Measurements from ENCODE around the gene CCDC7.
"Not testable (repeated sequence)": the region's sequence is repeated elsewhere in the genome, so short reads cannot be mapped to it uniquely, and the experiment has no call there.

The CCDC7 gene

DNA sequence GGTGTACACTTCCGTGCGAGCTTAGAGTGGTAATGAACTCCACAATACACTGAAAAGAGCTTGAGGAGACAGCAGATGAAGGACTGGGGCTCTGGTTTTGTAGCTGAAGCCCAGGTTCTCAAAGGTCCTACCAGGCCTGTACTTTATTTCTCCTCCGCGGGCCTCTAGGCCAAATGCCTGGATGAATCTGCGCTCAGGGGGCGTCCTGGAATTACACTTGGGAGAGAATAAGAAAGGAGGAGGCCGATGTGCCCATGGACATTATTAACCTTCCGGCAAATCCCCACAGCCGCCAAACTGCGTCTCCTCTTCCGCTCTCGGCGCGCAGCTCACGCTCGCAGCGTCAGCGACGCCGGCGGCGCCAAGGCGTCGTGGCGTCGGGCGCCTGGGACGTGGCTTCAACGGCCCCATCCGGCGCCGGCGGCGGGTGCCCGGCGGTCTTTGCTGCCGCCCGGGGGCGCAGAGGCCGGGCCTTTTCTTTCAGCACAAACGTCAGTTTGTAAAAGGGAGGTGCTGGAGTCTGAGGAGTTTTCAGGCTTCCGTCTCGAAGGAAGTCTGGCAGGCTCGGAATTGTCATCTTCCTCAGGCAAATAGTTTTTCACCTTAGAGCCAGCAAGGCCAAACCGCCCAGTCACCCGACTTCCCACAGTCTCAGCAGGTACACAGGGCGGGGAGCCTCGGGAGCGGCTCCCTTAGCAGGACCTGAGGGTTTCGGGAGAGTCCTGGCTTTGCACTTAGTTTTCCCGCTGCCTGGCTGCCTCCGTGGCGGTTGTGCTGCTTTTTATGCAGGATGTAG lies at the start of gene CCDC7:
Gene CCDC7, plus strand, starts transcription at position 401 of the 796 bp plus-strand sequence. CDS start 5,503 bp downstream, outside the sequence.
- DNase-seq, result peak; percentile 17

GRCh38 chr10:32397163-32397562 lies 48.8 kb upstream of the CCDC7 start:
- not testable (repeated sequence) for DNase-seq

DNA sequence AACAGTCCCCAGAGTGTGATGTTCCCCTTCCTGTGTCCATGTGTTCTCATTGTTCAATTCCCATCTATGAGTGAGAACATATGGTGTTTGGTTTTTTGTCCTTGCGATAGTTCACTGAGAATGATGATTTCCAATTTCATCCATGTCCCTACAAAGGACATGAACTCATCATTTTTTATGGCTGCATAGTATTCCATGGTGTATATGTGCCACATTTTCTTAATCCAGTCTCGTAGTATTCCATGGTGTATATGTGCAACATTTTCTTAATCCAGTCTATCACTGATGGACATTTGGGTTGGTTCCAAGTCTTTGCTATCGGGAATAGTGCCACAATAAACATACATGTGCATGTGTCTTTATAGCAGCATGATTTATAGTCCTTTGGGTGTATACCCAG lies 46.2 kb upstream of the CCDC7 start:
- not testable (repeated sequence) for DNase-seq

GRCh38 chr10:32400961-32401360 lies 45.0 kb upstream of the CCDC7 start:
- no peak for DNase-seq

GRCh38 chr10:32402499-32402898 lies 43.4 kb upstream of the CCDC7 start:
- no peak for DNase-seq

DNA sequence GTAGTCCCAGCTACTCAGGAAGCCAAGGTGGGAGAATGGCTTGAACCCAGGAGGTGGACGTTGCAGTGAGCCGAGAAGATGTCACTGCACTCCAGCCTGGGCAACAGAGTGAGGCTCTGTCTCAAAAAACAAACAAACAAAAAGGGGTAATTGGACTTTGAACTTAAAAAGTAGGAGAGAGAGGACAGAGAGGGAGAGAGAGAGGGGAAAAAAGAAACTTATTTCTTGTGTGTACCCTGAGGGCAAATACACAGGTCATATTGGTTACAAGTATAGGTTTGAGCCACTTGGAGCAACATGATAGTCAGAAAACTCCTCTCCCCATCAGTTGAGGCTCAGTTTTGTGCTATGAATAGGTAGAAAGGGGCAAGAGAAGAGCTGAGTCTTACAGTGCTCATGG lies 42.8 kb upstream of the CCDC7 start:
- no peak for DNase-seq

DNA sequence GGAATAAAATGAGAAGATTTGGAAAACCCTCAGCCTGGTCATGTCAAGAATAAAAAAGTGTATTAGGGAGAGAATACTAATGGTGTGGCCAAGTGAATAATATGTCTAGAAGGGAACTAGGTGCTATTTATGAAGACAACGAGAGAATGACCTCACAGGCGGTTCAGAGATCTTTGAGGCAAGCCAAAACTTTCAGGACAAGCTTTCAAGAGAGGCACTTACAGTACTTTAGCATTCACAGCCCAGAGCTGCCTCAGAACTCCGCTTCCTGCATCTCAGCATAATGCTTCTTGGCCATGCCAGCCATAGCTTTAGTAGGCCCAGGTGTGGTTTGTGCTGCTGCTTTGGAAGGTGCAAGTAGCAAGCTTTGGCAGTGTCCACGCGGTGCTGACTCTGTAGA lies 37.2 kb upstream of the CCDC7 start:
- no peak for DNase-seq

DNA sequence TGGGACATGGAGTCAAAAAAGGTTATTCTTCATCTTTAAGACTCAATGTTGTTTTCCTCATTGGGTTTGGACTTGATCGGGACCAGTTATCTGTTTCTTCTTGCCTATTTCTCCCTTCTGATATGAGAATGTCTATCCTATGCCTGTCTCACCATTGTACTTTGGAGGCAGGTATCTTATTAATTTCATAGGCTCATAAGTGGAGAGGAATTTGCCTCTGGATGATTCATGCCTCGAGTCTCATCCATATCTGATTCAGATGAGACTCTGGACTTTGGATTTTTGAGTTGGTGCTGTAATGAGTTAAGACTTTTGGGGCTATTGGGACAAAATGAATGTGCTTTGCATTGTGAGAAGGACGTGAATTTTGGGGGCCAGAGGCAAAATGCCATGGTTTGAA lies 36.2 kb upstream of the CCDC7 start:
- DNase-seq, result no peak

DNA sequence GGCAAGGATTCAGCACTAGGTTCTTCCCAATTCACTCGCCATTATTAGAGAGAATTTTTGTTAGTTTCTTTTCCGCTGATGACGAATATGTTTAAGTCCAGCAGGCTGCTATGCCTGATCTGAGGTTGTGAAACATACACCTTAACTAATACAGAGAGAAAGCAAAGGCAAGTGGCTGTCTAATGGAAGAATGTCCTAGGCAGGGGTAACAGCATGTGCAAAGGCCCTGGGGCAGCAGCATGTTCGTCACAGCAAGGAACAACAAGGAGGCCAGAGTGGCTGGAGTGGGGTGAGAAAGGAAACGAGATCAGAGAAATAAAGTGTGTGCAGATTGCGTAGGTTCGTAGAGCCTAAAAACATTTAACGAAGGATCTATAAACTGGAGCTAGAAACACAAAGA lies 35.4 kb upstream of the CCDC7 start:
- no peak for DNase-seq

- DNase-seq, result no peak
Observed at GRCh38 chr10:32411797-32412498, 34.0 kb upstream of the CCDC7 start.

GRCh38 chr10:32412499-32412853 lies 33.5 kb upstream of the CCDC7 start:
- DNase-seq, result no peak

DNA sequence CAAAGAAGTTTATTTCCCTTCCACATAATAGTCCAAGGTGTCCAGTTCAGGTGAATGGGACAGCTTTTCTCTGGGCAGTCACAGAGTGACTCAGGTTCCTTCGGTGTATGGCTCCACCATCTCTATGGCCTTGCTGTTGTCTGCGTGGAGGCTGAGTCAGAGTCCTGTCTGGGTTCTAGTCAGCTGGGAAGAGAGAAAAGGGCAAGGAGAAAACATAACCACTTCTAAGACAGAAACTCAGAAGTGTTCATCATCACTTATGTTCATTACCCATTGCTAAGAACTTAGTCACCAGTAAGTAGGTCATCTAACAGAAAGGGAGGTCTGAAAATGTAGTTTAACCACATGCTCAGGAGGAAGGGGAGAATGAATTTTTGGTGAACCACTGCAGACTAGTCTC lies 32.4 kb upstream of the CCDC7 start:
- DNase-seq, result no peak

DNA sequence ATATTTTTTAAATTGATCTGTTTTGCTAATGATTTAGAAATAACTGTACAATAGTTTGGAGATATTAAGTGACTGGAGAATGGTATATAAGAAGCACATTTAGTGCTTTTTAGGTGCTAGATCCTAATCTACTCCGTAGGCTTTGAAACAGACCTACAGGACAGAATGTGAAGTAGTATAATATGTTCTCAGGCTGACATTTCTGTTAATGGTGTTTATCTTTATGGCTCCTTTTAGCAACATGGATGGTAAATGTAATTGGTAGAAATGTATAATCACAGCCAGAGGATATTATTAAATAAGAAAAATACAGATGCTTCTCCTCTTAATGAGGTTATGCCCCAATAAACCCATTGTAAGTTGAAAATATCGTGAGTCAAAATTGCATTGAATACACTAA lies 30.6 kb upstream of the CCDC7 start:
- no peak for DNase-seq

GRCh38 chr10:32417911-32418547 lies 27.9 kb upstream of the CCDC7 start:
- no peak for DNase-seq

DNA sequence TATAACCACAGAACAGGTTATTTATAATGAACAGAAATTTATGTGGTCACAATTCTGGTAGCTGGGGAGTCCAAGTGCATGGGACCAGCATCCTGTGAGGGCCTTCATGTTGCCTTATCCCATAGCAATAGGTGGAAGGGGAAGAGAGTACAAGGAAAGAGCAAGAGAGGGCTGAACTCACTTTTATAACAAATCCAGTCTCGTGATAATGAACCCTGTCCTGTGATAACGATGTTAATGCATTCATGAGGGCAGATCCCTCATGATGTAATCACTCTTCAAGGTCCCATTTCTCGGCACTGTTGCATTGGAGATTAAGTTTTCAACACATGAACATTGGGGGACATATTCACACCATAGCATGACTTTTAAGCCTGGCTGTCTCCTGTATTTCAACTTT lies 27.4 kb upstream of the CCDC7 start:
- no peak for DNase-seq

DNA sequence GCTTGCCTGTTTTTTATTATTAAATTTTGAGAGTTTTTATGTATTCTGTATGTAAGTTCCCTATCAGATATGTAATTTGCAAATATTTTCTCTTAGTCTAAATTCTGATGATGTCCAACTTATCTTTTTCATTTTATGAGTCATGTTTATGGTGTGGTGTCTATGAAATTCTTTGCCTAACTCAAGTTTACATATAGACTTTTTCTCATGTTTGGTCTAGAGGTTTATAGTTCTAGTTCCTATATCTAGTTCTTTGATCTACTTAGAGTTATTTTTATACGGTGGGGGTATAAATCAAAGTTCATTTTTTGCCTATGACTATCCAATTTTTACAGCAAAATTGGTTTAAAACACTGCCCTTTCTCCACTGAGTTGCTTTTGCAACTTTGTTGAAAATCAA lies 26.3 kb upstream of the CCDC7 start:
- DNase-seq, result no peak

DNA sequence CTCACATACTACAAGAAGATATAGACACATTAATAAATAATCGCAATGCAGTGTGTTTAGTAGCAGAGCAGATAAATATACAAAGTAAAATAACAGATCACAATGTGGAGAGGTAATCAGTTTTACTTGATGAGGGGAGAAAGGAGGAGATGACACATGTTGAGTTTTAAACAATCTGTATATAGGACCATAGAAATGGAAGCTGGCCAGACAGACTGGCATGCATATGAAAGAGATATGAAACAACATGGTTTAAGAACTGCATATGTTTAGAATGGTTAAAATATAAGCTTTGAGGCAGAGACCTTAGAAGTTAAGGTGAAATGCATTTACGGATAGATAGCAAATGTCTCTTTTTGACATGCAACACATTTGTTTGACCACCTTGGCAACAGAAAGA lies 19.8 kb upstream of the CCDC7 start:
- no peak for DNase-seq

DNA sequence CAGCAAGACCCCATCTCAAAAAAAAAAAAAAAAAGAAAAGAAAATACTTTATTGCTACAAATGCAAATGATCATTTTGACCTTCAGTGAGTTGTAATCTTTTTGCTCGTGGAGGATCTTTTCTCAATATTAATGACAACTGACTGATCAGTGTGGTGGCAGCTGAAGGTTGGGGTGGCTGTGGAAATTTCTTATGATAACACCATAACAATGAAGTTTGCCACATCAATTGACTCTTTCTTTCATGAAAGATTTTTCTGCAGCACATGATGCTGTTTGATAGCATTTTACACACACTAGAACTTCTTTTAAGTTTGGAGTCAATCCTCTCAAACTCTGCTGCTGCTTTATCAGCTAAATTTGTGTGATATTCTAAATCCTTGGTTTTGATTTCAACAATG lies 12.4 kb upstream of the CCDC7 start:
- DNase-seq, result no peak

- DNase-seq, result no peak
Observed at GRCh38 chr10:32436215-32436614, 9.7 kb upstream of the CCDC7 start.

GRCh38 chr10:32437334-32437733 lies 8.6 kb upstream of the CCDC7 start:
- no peak for DNase-seq

DNA sequence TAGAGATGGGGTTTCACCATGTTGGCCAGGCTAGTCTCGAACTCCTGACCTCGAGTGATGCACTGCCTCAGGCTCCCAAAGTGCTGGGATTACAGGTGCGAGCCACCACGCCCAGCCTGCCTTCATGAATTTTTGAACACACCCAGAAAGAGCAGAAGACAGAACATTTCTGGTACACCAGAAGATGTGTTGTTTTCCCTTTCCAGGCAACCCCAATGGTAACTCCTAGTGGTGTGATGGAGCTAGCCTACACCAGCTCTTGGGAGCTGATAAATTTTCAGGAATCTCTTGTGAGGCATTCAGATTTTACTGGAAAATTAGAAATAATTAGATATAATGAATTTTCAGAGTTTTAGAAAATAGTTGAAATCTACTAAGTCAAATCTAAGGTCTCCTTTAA lies 904 bp upstream of the CCDC7 start:
- DNase-seq, result no peak

DNA sequence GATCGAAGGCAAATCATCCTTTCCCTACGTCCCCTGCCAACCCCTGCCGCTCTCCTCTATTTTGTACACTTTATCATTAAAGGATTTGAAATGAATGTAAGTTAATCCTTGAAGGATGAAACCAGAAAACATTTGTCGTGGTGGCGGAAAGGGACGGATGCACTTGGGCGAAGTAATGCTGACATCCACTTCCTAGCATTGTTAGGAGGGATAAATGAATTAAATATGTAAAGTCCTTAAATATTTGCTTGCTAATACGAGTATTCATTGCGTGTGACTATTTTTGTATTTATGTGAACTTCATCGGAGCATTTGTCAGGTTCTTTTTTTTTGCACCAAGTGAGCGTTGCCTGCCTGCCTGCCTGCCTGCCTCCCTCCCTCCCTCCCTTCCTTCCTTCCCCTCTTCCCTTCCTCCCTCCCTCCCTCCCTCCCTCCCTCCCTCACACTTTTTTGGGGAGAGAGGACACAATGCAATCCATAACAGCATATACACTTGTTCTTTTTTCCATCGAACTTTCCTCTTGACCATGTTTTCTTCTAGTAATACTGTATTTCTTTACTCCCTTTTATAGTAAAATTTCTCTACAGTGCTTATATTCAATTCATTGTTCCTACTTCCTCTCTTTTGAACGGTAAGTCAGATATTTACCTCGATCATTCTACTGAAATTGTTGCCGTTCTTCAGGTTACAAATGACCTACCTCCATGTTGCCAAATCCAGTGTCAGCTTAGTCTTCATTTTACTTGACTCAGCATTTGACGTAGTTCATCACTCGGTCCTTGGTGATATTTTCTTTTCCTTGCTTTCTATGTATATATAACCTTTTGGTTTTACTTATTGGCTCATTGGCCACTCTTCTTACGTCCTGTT lies 831 bp downstream of the CCDC7 start:
- peak; percentile 5 for DNase-seq

DNA sequence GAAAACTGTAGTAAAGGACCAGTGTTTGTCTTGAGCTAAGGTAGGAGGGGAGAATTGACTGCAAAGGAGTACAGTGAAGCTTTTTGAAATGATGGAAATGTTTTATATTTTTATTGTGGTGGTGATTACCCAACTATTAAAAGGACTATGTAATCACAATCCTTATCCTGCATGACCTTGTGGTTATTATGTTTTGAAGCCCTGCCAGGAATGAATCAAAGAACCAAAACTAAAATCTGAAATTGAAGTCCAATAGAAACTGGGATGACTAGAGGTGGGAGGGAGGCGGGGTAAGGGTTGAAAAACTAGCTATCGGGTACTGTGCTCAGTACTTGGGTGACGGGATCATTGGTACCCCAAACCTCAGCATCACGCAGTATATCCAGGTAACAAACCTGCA lies 8.2 kb downstream of the CCDC7 start:
- no peak for DNase-seq

All from NCI-H2029 treated with DMSO at 0.1 percent for 48 hours (cell line).